HepG2 (cell line): ENCODE measurements around the gene LGALS13. TPM values are rescaled to one million over a fixed set of nuclear protein-coding genes. Genes with fewer than 3 reads are reported as not detected.

Experiments used
- ATAC-seq: fragments of 200-7000 bp; cut with Tn5 transposase; 3 replicates; pipeline ENCODE4 v1.9.1; 2020; ENCODE audit warnings: mild to moderate bottlenecking, moderate library complexity
- BruUV-seq: library from RNA; stranded (reverse); fragments of 400-500 nt; replicated peaks from 2 replicates; lab custom pipeline; 2021; lab: Mats Ljungman, UMichigan
- CTCF ChIA-PET: fragments of 300-600 bp; formaldehyde crosslinking; extraction: SDS; loops from one replicate; lab custom pipeline; 2021; ENCODE audit warnings: low total read pairs, inconsistent platforms, low intra/inter-chr PET ratio; lab: Yijun Ruan, JAX
- POLR2A ChIA-PET: fragments of 350-600 bp; sonication (Branson Sonifier 250); formaldehyde crosslinking; loops from one replicate; lab custom pipeline; 2020; ENCODE audit warnings: antibody characterized with exemption, inconsistent platforms; lab: Yijun Ruan, JAX
- DNase-seq: peaks from one replicate; pipeline ENCODE4 v3.0.0-alpha.2; 2015; ENCODE audit warnings: low spot score
- FAIRE-seq: peaks from 3 replicates; lab custom pipeline; 2011; peaks lifted over from hg19 to GRCh38; lab: Jason Lieb, UNC
- H2AFZ ChIP-seq: one replicate; pipeline ENCODE4 v1.6.1; 2011; ENCODE audit warnings: low read length, inconsistent platforms
- H3K27ac ChIP-seq: fragments of 300-600 bp; 3 replicates; pipeline ENCODE4 v1.8.0; 2011; ENCODE audit warnings: mixed run types, mild to moderate bottlenecking, mixed read lengths, low read length, inconsistent platforms; ENCODE audit not compliant: insufficient read depth; ENCODE audit errors: extremely low read length
- H3K27me3 ChIP-seq, 2 experiments: fragments of 200-600 bp in 1 of 2; 2 replicates in 1 of 2; 3 replicates in 1 of 2; pipeline versions ENCODE4 v1.6.0 to v1.8.0; 2011; ENCODE audit warnings: low read length in 2 of 2, mild to moderate bottlenecking in 2 of 2, moderate library complexity in 2 of 2, inconsistent platforms in 1 of 2; ENCODE audit not compliant: insufficient read depth in 2 of 2, control insufficient read depth in 1 of 2
- H3K36me3 ChIP-seq, 2 experiments: fragments of 200-600 bp in 1 of 2; replicated peaks in 1 of 2; 2 replicates in 1 of 2; 3 replicates in 1 of 2; pipeline versions ENCODE4 v1.5.1 to v1.8.0; 2011; ENCODE audit warnings: low read length in 2 of 2, inconsistent platforms in 1 of 2; ENCODE audit not compliant: insufficient read depth in 2 of 2, control insufficient read depth in 1 of 2
- H3K4me1 ChIP-seq: 2 replicates; pipeline ENCODE4 v1.5.1; 2012; ENCODE audit warnings: low read length, inconsistent platforms; ENCODE audit not compliant: insufficient read depth
- H3K4me2 ChIP-seq: 2 replicates; pipeline ENCODE4 v1.6.0; 2011; ENCODE audit warnings: low read depth, low read length, inconsistent platforms
- H3K4me3 ChIP-seq, 3 experiments: fragments of 200-600 bp in 1 of 3; sonication (generic), shearing (Covaris generic) in 1 of 3; replicated peaks in 1 of 3; 2 replicates each; pipeline ENCODE4 v1.5.1; 2011 to 2016; ENCODE audit warnings: low read length in 3 of 3, inconsistent platforms in 2 of 3, low read depth in 2 of 3, mild to moderate bottlenecking in 2 of 3, control low read depth in 1 of 3, mixed read lengths in 1 of 3; ENCODE audit not compliant: insufficient read depth in 1 of 3
- H3K79me2 ChIP-seq: one replicate; pipeline ENCODE4 v1.6.1; 2011; ENCODE audit warnings: low read length, inconsistent platforms; ENCODE audit not compliant: insufficient read depth
- H3K9ac ChIP-seq: 2 replicates; pipeline ENCODE4 v1.6.0; 2011; ENCODE audit warnings: mild to moderate bottlenecking, low read depth, low read length, inconsistent platforms; ENCODE audit not compliant: insufficient read depth
- H3K9me3 ChIP-seq: 2 replicates; pipeline ENCODE4 v1.5.1; 2012; ENCODE audit warnings: mild to moderate bottlenecking, low read length
- H4K20me1 ChIP-seq: 2 replicates; pipeline ENCODE4 v1.6.0; 2011; ENCODE audit warnings: inconsistent platforms, mild to moderate bottlenecking, low read length, moderate library complexity; ENCODE audit not compliant: insufficient read depth
- MAFK ChIP-seq, 2 experiments: IDR thresholded peaks in 1 of 2; conservative IDR thresholded peaks in 1 of 2; 2 replicates each; pipeline ENCODE4 v1.6.1; 2011; ENCODE audit warnings: improper control_type of control experiment in 2 of 2, low read length in 2 of 2
- MAX ChIP-seq: IDR thresholded peaks from 2 replicates; pipeline ENCODE4 v1.6.1; 2012; ENCODE audit warnings: inconsistent platforms
- NR2F6 ChIP-seq, 2 experiments: IDR thresholded peaks; 2 replicates each; pipeline ENCODE4 v1.6.1; 2016; ENCODE audit warnings: antibody characterized with exemption in 1 of 2, mild to moderate bottlenecking in 1 of 2
- POGZ ChIP-seq: sonication (generic); formaldehyde crosslinking; IDR thresholded peaks from 2 replicates; pipeline ENCODE4 v1.4.0; 2020; ENCODE audit warnings: mild to moderate bottlenecking, missing genetic modification reagents
- RELA ChIP-seq: sonication (generic); formaldehyde crosslinking; IDR thresholded peaks from 2 replicates; pipeline ENCODE4 v1.4.0; 2020; ENCODE audit warnings: missing genetic modification reagents
- SCMH1 ChIP-seq: sonication (generic); formaldehyde crosslinking; IDR thresholded peaks from 2 replicates; pipeline ENCODE4 v1.9.0; 2021; ENCODE audit warnings: missing genetic modification reagents, mild to moderate bottlenecking, borderline replicate concordance
- SYNCRIP ChIP-seq: fragments of 200-400 bp; formaldehyde crosslinking; IDR thresholded peaks from 2 replicates; pipeline ENCODE4 v1.6.1; 2018; ENCODE audit warnings: mild to moderate bottlenecking, low read depth, low read length; ENCODE audit not compliant: insufficient read depth
- ZIK1 ChIP-seq: sonication (generic); formaldehyde crosslinking; IDR thresholded peaks from 2 replicates; pipeline ENCODE4 v1.5.0; 2020; ENCODE audit warnings: mild to moderate bottlenecking, low read depth, missing genetic modification reagents, borderline replicate concordance
- ZNF496 ChIP-seq: sonication (generic); formaldehyde crosslinking; IDR thresholded peaks from 2 replicates; pipeline ENCODE4 v1.8.1; 2023; ENCODE audit warnings: mild to moderate bottlenecking, moderate library complexity, missing genetic modification reagents; ENCODE audit not compliant: insufficient replicate concordance
- ZNF510 ChIP-seq: sonication (generic); formaldehyde crosslinking; IDR thresholded peaks from 2 replicates; pipeline ENCODE4 v1.4.0; 2020; ENCODE audit warnings: low read depth, mild to moderate bottlenecking, missing genetic modification reagents
- ZNF569 ChIP-seq: sonication (generic); formaldehyde crosslinking; IDR thresholded peaks from 2 replicates; pipeline ENCODE4 v1.5.0; 2020; ENCODE audit warnings: mild to moderate bottlenecking, missing genetic modification reagents, moderate library complexity, borderline replicate concordance
- WGBS: methylation state at CpG from one replicate; pipeline ENCODE4 v1.1.6; 2017; ENCODE audit warnings: low lambda C conversion rate; 5-methylcytosine and 5-hydroxymethylcytosine counted together
- in situ Hi-C: cut with HindIII; loops from 2 replicates; pipeline ENCODE4 v1.10.0; 2017; ENCODE audit warnings: low pct_unique_long_range_greater_than_20kb; ENCODE audit not compliant: extremely low pct_ligation_motif_present
- intact Hi-C: fragments of 100-400 bp; cut with micrococcal nuclease; formaldehyde crosslinking; loops from one replicate; pipeline ENCODE4 v1.10.0; 2022; ENCODE audit not compliant: unreplicated experiment
- polyA plus RNA-seq, 8 experiments: library from polyadenylated mRNA; depleted of rRNA in 3 of 8; stranded (reverse) in 7 of 8; unstranded in 1 of 8; fragments of >200 nt; fragmentation: Illumina TruSeq in 4 of 8; extraction: Trizol in 4 of 8; gene quantifications; 2 replicates each; pipeline versions ENCODE4 v1.2.1 to v1.2.3, GENCODE V29; 2011 to 2016; ENCODE audit warnings: low read depth in 4 of 8, missing spikeins in 1 of 8, mixed read lengths in 1 of 8; ENCODE audit not compliant: insufficient read depth in 1 of 8
- total RNA-seq, 5 experiments: library from RNA; depleted of rRNA; stranded (reverse); fragments of >200 nt; fragmentation: Illumina TruSeq; extraction: Trizol; gene quantifications; 2 replicates each; pipeline ENCODE4 v1.2.3, GENCODE V29; 2016; ENCODE audit warnings: low read depth in 1 of 5

LGALS13 gene
- total and polyA plus RNA-seq, 2 of the 13 experiments (the other 11 are each of a cell fraction or from before 2014, with no cell fraction given) = not detected

DNA sequence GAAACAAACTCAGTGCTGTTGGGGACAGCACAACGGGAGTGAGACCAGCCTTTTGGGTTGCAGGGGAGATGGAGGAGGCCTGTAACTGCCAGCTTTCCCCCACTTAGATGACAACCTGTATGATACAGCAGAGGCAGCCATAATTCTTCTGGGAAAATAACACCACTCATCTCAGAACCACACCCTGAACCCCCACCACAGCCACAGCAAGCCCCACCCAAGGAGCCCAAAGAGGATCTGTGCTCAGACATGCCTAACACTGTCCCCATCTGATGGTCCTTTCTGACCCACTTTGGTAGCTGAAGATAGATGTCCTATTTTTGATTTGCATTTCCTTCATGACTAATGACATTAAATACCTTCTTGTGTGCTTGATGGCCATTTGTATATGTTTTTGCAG is 15.4 kb downstream of the LGALS13 start (continued):
- TF ChIP-seq ZNF569 (CRISPR knock-in tag) = no peak
- TF ChIP-seq SYNCRIP = no peak

- no peak overlapping the region for H3K27ac ChIP-seq
- ATAC-seq (no peak), DNase-seq (no peak), FAIRE-seq (no peak)
- no peaks in the 10 kb centered on the region for H4K20me1 ChIP-seq
- no peak overlapping the region for H3K9ac ChIP-seq
- H3K9me3 ChIP-seq = no peaks in the 10 kb centered on the region
- H3K4me1 ChIP-seq = no peaks in the 10 kb centered on the region; the same call in 1 of the 2 replicates
- POLR2A ChIA-PET = no interaction called here
- CTCF ChIA-PET = no interaction called here
- no TSS peak for BruUV-seq
- 21% methylated on average over 3 of the region's 5 CpGs for WGBS
- intact Hi-C loops = no loop called here
- H3K4me3 ChIP-seq = no peak overlapping the region
- no peaks in the 10 kb centered on the region for H3K27me3 ChIP-seq
- H2AFZ ChIP-seq = no peak overlapping the region
- H3K4me2 ChIP-seq = no peak overlapping the region
- H3K36me3 ChIP-seq = no peaks in the 10 kb centered on the region
- no peaks in the 10 kb centered on the region for H3K79me2 ChIP-seq
- in situ Hi-C loops = no loop called here
- no peak for TF ChIP-seq ZIK1 (CRISPR knock-in tag)
- TF ChIP-seq POGZ = no peak
- TF ChIP-seq ZNF510 (CRISPR knock-in tag) = no peak
- TF ChIP-seq MAX = no peak
- TF ChIP-seq SCMH1 = no peak
- TF ChIP-seq NR2F6 (IDR thresholded peaks at IDR 0.05) = no peak
- TF ChIP-seq NR2F6 (CRISPR knock-in tag; IDR thresholded peaks at IDR 0.05) = no peak
- TF ChIP-seq MAFK (conservative IDR thresholded peaks at IDR 0.05 in 1 of 2, IDR thresholded peaks at IDR 0.05 in 1 of 2; ENCODE audit: low read length in 2 of 2) = no peak
- no peak for TF ChIP-seq RELA (CRISPR knock-in tag)
- TF ChIP-seq ZNF496 = no peak
Observed at GRCh38 chr19:39623946-39624345, 21.6 kb downstream of the LGALS13 start.
